ENCODE measurements around the gene RAF1. TPM values are rescaled to one million over a fixed set of nuclear protein-coding genes. Genes with fewer than 3 reads are reported as not detected.

The RAF1 gene
- total RNA-seq, 2 donors from 2014 or later = 95.4 to 116 TPM

- Mint-ChIP-seq H3K27ac (peak within 1 kb of the TSS; percentile 95), H3K4me1 (peaks cover 27% of the 10 kb centered on the region), H3K4me3 (peak within 1 kb of the TSS; percentile 77), H3K9me3 (no peaks in the 10 kb centered on the region), H3K27me3 (ENCODE audit: insufficient read depth) (peaks cover 5% of the 10 kb centered on the region), H3K36me3 (ENCODE audit: low read depth) (no peaks in the 10 kb centered on the region)
- DNase-seq = peak; percentile 96
- Histone ChIP-seq H3K36me3 (ENCODE audit: control insufficient read depth, insufficient read depth, low read length) (no peaks in the 10 kb centered on the region), H3K4me1 (ENCODE audit: control insufficient read depth, insufficient read depth, low read length) (peaks cover 9% of the 10 kb centered on the region), H3K4me3 (ENCODE audit: low read length) (peak within 1 kb of the TSS; percentile 96), H3K9me3 (ENCODE audit: control insufficient read depth, low read length) (no peaks in the 10 kb centered on the region), H3K27me3 (ENCODE audit: control insufficient read depth, insufficient read depth, low read length, poor library complexity, severe bottlenecking) (no peaks in the 10 kb centered on the region), H3K27ac (ENCODE audit: low read depth, low read length) (peak within 1 kb of the TSS; percentile 91), H3K9ac (ENCODE audit: extremely low read depth, low read length, poor library complexity, severe bottlenecking) (peak within 1 kb of the TSS; percentile 90)
- 0 to 2% methylated on average over 19 to 77 of the region's 77 CpGs for WGBS, 2 experiments (ENCODE audit: insufficient coverage in 1 of 2, insufficient read length in 1 of 2)
- no peak for TF ChIP-seq CTCF (conservative IDR thresholded peaks at IDR 0.05)
Measured at GRCh38 chr3:12556690-12557472, 107.0 kb downstream of the RAF1 start, which contains the start of gene MKRN2. MKRN2 (plus strand) TSS chr3:12557087; CDS start chr3:12557151, 64 bp downstream.

- WGBS, 2 experiments (ENCODE audit: insufficient coverage in 1 of 2, insufficient read length in 1 of 2) = 25 to 31% methylated on average over 7 of the region's 8 CpGs
- peaks cover 26% of the 10 kb centered on the region for H3K4me1 Mint-ChIP-seq
- Histone ChIP-seq H3K9me3 (ENCODE audit: control insufficient read depth, low read length) (no peaks in the 10 kb centered on the region), H3K27me3 (ENCODE audit: control insufficient read depth, insufficient read depth, low read length, poor library complexity, severe bottlenecking) (no peaks in the 10 kb centered on the region), H3K4me3 (ENCODE audit: low read length) (peak overlapping the region; percentile 96), H3K36me3 (ENCODE audit: control insufficient read depth, insufficient read depth, low read length) (no peaks in the 10 kb centered on the region), H3K4me1 (ENCODE audit: control insufficient read depth, insufficient read depth, low read length) (peaks cover 9% of the 10 kb centered on the region), H3K27ac (ENCODE audit: low read depth, low read length) (peak overlapping the region; percentile 45), H3K9ac (ENCODE audit: extremely low read depth, low read length, poor library complexity, severe bottlenecking) (peak overlapping the region; percentile 90)
- TF ChIP-seq CTCF (conservative IDR thresholded peaks at IDR 0.05) = no peak
- peak overlapping the region; percentile 95 for H3K27ac Mint-ChIP-seq
- H3K9me3 Mint-ChIP-seq = no peaks in the 10 kb centered on the region
- no peak for DNase-seq
- peaks cover 5% of the 10 kb centered on the region for H3K27me3 Mint-ChIP-seq (ENCODE audit: insufficient read depth)
- H3K36me3 Mint-ChIP-seq (ENCODE audit: low read depth) = no peaks in the 10 kb centered on the region
- H3K4me3 Mint-ChIP-seq = peak overlapping the region; percentile 77
Measured at GRCh38 chr3:12556314-12556689, 107.6 kb downstream of the RAF1 start.

GRCh38 chr3:12553921-12554391 lies 110.0 kb downstream of the RAF1 start:
- no peak overlapping the region for H3K27ac ChIP-seq (ENCODE audit: low read depth, low read length)
- no peak overlapping the region for H3K9ac ChIP-seq (ENCODE audit: extremely low read depth, low read length, poor library complexity, severe bottlenecking)
- TF ChIP-seq CTCF (conservative IDR thresholded peaks at IDR 0.05) = no peak
- H3K9me3 Mint-ChIP-seq = no peaks in the 10 kb centered on the region
- H3K4me3 ChIP-seq (ENCODE audit: low read length) = no peak overlapping the region
- peaks cover 12% of the 10 kb centered on the region for H3K4me1 Mint-ChIP-seq
- peaks cover 9% of the 10 kb centered on the region for H3K27me3 ChIP-seq (ENCODE audit: control insufficient read depth, insufficient read depth, low read length, poor library complexity, severe bottlenecking)
- no peaks in the 10 kb centered on the region for H3K36me3 ChIP-seq (ENCODE audit: control insufficient read depth, insufficient read depth, low read length)
- no peaks in the 10 kb centered on the region for H3K36me3 Mint-ChIP-seq (ENCODE audit: low read depth)
- H3K4me1 ChIP-seq (ENCODE audit: control insufficient read depth, insufficient read depth, low read length) = peaks cover 1% of the 10 kb centered on the region
- no peaks in the 10 kb centered on the region for H3K9me3 ChIP-seq (ENCODE audit: control insufficient read depth, low read length)
- peak; percentile 63 for DNase-seq
- H3K4me3 Mint-ChIP-seq = peak overlapping the region; percentile 49
- peaks cover 13% of the 10 kb centered on the region for H3K27me3 Mint-ChIP-seq (ENCODE audit: insufficient read depth)
- 82 to 83% methylated on average over 15 to 26 of the region's 26 CpGs for WGBS, 2 experiments (ENCODE audit: insufficient coverage in 1 of 2, insufficient read length in 1 of 2)
- no peak overlapping the region for H3K27ac Mint-ChIP-seq

Measured in endodermal cell (in vitro differentiated cells).